Spleen (tissue), 7 donors: Measurements from ENCODE around the gene ALOX12B.

Experiments
- CTCF ChIP-seq, 11 experiments: fragments of 200-600 bp in 7 of 11; fragments of 450-650 bp in 4 of 11; sonication (generic) in 4 of 11; IDR thresholded peaks in 8 of 11; conservative IDR thresholded peaks in 3 of 11; 1 replicate in 7 of 11; 2 replicates in 4 of 11; pipeline versions ENCODE4 v1.4.0 to v1.8.0; 2016 to 2021; ENCODE audit warnings: antibody characterized with exemption in 11 of 11, inconsistent platforms in 4 of 11, mild to moderate bottlenecking in 1 of 11
- POLR2AphosphoS5 ChIP-seq, 3 donors: sonication (generic); formaldehyde crosslinking; IDR thresholded peaks; one replicate each; pipeline ENCODE4 v1.5.1; 2017; ENCODE audit warnings: antibody characterized with exemption in 3 of 3
- donor health status: DM: no; HTN: no; CAD: no; lungs with moderate emphysema.
- donor health status: DM: no; HTN: no; CAD: no.
- donor health status: DM: no; HTN: no; CAD: no.

- no peak for TF ChIP-seq CTCF (IDR thresholded peaks at IDR 0.05 in 8 of 11, conservative IDR thresholded peaks at IDR 0.05 in 3 of 11)
- no peak for TF ChIP-seq POLR2AphosphoS5 (IDR thresholded peaks at IDR 0.05)
These were observed 42.4 kb downstream of the ALOX12B start for GRCh38 chr17:8044819-8045810.
